ENCODE results near the gene CORO1C. TPM values are rescaled to one million over a fixed set of nuclear protein-coding genes. Genes with fewer than 3 reads are reported as not detected.
"Not testable (repeated sequence)": the region's sequence is repeated elsewhere in the genome, so short reads cannot be mapped to it uniquely, and the experiment has no call there.

The CORO1C gene
- total RNA-seq, 1 donor from 2014 or later, result 59.6 TPM

GRCh38 chr12:108633534-108634248 is 97.6 kb downstream of the CORO1C start, which contains the start of gene SELPLG:
SELPLG (minus strand) TSS chr12:108633894; CDS start chr12:108624307, 9,587 bp downstream.
- no peaks in the 10 kb centered on the region for H3K36me3 ChIP-seq
- intact Hi-C loops (cut with micrococcal nuclease), result no loop called here
- DNase-seq, result peak; percentile 65
- peak within 1 kb of the TSS; percentile 53 for H3K27ac ChIP-seq (replicated peaks)
- H3K27me3 ChIP-seq (ENCODE audit: low read depth), result no peaks in the 10 kb centered on the region
- H3K4me3 ChIP-seq, result peak within 1 kb of the TSS; percentile 45
- TF ChIP-seq CTCF (IDR thresholded peaks at IDR 0.05; ENCODE audit: borderline replicate concordance), result no peak
- peaks cover 42% of the 10 kb centered on the region for H3K4me1 ChIP-seq
- no peaks in the 10 kb centered on the region for H3K9me3 ChIP-seq (replicated peaks)

GRCh38 chr12:108633081-108633533 is 98.2 kb downstream of the CORO1C start:
- H3K4me1 ChIP-seq, result peaks cover 36% of the 10 kb centered on the region
- TF ChIP-seq CTCF (IDR thresholded peaks at IDR 0.05; ENCODE audit: borderline replicate concordance), result no peak
- intact Hi-C loops (cut with micrococcal nuclease), result no loop called here
- H3K36me3 ChIP-seq, result no peaks in the 10 kb centered on the region
- DNase-seq, result no peak
- peak overlapping the region; percentile 45 for H3K4me3 ChIP-seq
- peak overlapping the region; percentile 53 for H3K27ac ChIP-seq (replicated peaks)
- no peaks in the 10 kb centered on the region for H3K9me3 ChIP-seq (replicated peaks)
- no peaks in the 10 kb centered on the region for H3K27me3 ChIP-seq (ENCODE audit: low read depth)

GRCh38 chr12:108631261-108631660 is 100.1 kb downstream of the CORO1C start:
- H3K9me3 ChIP-seq (replicated peaks); intact Hi-C loops (cut with micrococcal nuclease); DNase-seq; H3K4me3 ChIP-seq; H3K36me3 ChIP-seq; H3K27me3 ChIP-seq (ENCODE audit: low read depth); H3K27ac ChIP-seq (replicated peaks): not testable (repeated sequence)
- H3K4me1 ChIP-seq, result peaks cover 21% of the 10 kb centered on the region

- no peaks in the 10 kb centered on the region for H3K27me3 ChIP-seq (ENCODE audit: low read depth)
- DNase-seq, result no peak
- H3K4me1 ChIP-seq, result peaks cover 15% of the 10 kb centered on the region
- intact Hi-C loops (cut with micrococcal nuclease), result no loop called here
- no peaks in the 10 kb centered on the region for H3K9me3 ChIP-seq (replicated peaks)
- H3K27ac ChIP-seq (replicated peaks), result no peak overlapping the region
- H3K4me3 ChIP-seq, result no peak overlapping the region
- no peak for TF ChIP-seq CTCF (IDR thresholded peaks at IDR 0.05; ENCODE audit: borderline replicate concordance)
- H3K36me3 ChIP-seq, result no peaks in the 10 kb centered on the region
These were observed 100.7 kb downstream of the CORO1C start for GRCh38 chr12:108630481-108631207.

GRCh38 chr12:108629824-108630476 is 101.4 kb downstream of the CORO1C start:
- Histone ChIP-seq H3K27me3 (ENCODE audit: low read depth) (no peaks in the 10 kb centered on the region), H3K4me3 (peak overlapping the region; percentile 14), H3K4me1 (peaks cover 9% of the 10 kb centered on the region), H3K36me3 (no peaks in the 10 kb centered on the region), H3K9me3 (replicated peaks) (no peaks in the 10 kb centered on the region), H3K27ac (replicated peaks) (peak overlapping the region; percentile 8)
- intact Hi-C loops (cut with micrococcal nuclease), result no loop called here
- no peak for TF ChIP-seq CTCF (IDR thresholded peaks at IDR 0.05; ENCODE audit: borderline replicate concordance)
- DNase-seq, result no peak
